ENCODE measurements around the gene MS4A1.
"Not testable (repeated sequence)": the region's sequence is repeated elsewhere in the genome, so short reads cannot be mapped to it uniquely, and the experiment has no call there.

Gene MS4A1

GRCh38 chr11:60455531-60456042 is at the start of gene MS4A1:
MS4A1 (plus strand) TSS chr11:60455847; CDS start chr11:60462375, 6,528 bp downstream.
- no peak for DNase-seq (ENCODE audit: low read depth)

GRCh38 chr11:60420015-60420414 is 35.6 kb upstream of the MS4A1 start:
- DNase-seq (ENCODE audit: low read depth) = no peak

- DNase-seq (ENCODE audit: low read depth) = no peak
Measured at GRCh38 chr11:60422609-60423008, 33.0 kb upstream of the MS4A1 start.

GRCh38 chr11:60428517-60428916 is 27.1 kb upstream of the MS4A1 start:
- no peak for DNase-seq (ENCODE audit: low read depth)

- DNase-seq (ENCODE audit: low read depth) = no peak
Measured at GRCh38 chr11:60429272-60429671, 26.4 kb upstream of the MS4A1 start, which contains the start of gene MS4A5. MS4A5 (plus strand) TSS chr11:60429572; CDS start chr11:60429675, 103 bp downstream.

DNA sequence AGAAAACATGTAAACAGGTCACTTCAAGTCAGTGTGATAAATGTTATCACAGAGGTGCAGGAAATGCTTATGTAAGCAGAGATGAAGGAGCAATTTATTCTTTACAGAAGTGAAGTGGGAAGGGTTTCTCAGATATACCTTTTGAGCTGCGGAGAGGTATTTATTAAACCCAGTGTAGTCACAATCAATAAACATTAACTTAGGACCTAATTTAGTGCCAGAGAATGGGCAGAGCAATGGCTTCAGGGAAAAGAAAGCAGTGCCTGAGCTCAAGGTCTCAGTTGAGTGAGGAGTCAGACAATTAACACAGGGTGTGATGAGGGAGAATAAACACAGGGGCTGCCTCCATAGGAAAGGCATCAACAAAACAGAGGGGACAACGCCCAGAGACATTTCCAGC is 24.4 kb upstream of the MS4A1 start:
- no peak for DNase-seq (ENCODE audit: low read depth)

- DNase-seq (ENCODE audit: low read depth) = no peak
Measured at GRCh38 chr11:60433401-60433800, 22.2 kb upstream of the MS4A1 start.

GRCh38 chr11:60447070-60447469 is 8.6 kb upstream of the MS4A1 start:
- no peak for DNase-seq (ENCODE audit: low read depth)

DNA sequence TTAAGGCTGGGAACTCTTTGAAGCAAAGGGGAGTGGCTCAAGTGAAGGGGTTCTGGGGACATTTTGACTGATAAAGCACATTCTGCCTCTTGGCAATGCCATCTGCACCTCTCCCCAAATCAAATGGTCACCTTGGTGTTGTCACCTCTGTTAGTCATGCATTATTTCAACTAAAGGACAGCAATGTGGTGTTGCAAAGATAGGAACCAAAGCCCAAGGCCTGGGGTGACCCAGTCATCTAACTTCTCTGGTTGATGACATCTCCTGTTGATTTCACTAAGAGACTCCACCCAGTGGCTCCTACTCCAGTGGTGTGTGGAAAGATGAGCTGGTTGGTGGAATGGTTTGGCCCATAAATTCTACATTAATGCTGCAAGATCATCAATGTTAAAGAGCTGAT is 7.8 kb upstream of the MS4A1 start:
- DNase-seq (ENCODE audit: low read depth) = no peak

DNA sequence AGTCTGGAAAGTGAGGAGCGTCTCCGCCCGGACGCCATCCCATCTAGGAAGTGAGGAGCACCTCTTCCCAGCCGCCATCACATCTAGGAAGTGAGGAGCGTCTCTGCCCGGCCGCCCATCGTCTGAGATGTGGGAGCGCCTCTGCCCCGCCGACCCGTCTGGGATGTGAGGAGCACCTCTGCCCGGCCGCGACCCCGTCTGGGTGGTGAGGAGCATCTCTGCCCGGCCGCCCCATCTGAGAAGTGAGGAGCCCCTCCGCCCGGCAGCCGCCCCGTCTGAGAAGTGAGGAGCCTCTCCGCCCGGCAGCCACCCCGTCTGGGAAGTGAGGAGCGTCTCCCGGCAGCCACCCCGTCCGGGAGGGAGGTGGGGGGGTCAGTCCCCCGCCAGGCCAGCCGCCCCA is 4.5 kb upstream of the MS4A1 start:
- not testable (repeated sequence) for DNase-seq (ENCODE audit: low read depth)

- DNase-seq (ENCODE audit: low read depth) = no peak
Measured at GRCh38 chr11:60454212-60454611, 1.4 kb upstream of the MS4A1 start.

DNA sequence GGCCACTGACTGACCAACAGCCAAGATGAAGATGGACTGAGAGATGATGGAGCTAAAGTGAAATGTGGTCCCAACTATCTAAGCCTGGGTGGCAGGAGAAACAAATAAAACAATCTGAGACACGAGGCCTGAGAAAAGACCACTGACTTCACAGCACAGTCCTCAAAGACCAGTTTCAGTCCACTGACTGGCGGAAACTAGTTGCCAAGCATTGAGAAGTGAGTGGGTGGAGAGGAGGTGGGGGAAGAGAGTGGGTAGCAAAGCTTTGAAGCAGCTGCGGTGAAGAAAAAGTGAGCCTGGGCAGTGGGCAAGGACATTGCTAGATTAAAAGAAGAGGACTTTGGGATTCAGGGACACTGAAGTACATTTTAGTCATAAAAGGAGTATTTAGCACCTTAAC is 1.9 kb downstream of the MS4A1 start:
- no peak for DNase-seq (ENCODE audit: low read depth)

DNA sequence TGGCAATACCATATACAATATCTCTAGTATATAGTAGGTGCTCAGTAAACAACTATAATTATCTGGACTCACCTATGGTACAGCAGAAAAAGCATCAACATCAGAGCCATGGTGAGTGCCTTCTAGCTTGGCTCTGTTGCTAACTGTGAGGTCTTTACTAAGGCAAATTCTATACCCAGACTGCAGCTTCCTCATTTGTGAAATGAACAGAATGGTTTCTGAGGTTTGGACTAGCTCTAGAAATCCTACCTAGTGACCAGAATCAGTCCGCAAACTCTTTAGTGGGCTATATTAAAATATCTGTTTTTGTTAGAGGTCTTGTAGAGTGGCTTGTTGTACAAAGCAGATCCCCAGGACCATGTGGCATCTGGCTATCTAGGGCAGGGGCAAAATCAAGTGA is 3.7 kb downstream of the MS4A1 start:
- no peak for DNase-seq (ENCODE audit: low read depth)

- no peak for DNase-seq (ENCODE audit: low read depth)
Measured at GRCh38 chr11:60468829-60469228, 13.2 kb downstream of the MS4A1 start.

DNA sequence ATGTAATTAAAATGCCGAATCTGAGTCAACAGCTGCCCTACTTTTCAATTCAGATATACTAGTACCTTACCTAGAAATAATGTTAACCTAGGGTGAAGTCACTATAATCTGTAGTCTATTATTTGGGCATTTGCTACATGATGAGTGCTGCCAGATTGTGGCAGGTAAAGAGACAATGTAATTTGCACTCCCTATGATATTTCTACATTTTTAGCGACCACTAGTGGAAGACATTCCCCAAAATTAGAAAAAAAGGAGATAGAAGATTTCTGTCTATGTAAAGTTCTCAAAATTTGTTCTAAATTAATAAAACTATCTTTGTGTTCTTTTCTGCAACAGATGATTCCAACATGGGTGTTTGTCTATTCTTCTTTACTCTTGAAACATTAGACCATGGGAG is 14.1 kb downstream of the MS4A1 start:
- DNase-seq (ENCODE audit: low read depth) = no peak

GRCh38 chr11:60477035-60477445 is 21.4 kb downstream of the MS4A1 start:
- DNase-seq (ENCODE audit: low read depth) = no peak

DNA sequence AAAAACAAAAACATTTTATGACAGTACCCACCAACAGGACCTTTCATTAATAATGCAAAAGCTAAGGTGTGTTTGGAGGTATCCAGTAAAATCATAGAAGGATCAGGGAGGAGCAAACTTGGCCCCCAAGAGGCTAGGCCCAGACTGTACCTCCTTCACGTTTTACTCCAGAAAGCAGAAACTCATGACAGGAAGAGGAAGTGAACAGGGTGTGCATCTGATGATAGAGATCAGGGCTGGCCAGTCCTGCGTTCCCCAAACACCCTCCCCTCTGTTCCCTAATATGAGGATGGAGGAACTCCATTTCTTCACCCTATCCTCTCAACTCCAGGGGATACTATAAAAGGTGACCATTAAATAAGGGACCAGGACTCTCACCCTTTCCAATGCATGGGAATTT is 26.7 kb downstream of the MS4A1 start:
- DNase-seq (ENCODE audit: low read depth) = no peak

- no peak for DNase-seq (ENCODE audit: low read depth)
Measured at GRCh38 chr11:60485987-60486386, 30.3 kb downstream of the MS4A1 start.

GRCh38 chr11:60492488-60493009 is 36.9 kb downstream of the MS4A1 start, which contains the start of gene MS4A12:
MS4A12 (plus strand) TSS chr11:60492778; CDS start chr11:60497319, 4,541 bp downstream.
- no peak for DNase-seq (ENCODE audit: low read depth)

DNA sequence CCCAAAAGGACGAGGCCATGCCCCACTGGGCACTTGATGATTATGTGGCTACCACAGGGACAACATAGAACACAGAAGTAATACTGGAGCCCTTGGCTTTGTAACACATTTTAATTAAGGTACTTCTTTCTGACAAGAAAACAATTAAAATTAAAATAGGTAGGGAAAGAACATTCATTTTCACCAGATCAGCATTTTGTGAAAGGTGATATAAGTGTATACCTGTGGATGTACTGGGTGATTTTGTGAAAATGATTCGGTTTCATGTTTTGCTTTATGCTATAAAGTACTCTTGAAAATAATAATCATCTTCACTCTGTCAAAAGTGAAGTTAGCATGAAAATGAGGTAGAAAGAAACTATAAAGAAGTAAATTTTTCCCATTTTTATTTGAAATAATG is 37.8 kb downstream of the MS4A1 start:
- DNase-seq (ENCODE audit: low read depth) = no peak

DNA sequence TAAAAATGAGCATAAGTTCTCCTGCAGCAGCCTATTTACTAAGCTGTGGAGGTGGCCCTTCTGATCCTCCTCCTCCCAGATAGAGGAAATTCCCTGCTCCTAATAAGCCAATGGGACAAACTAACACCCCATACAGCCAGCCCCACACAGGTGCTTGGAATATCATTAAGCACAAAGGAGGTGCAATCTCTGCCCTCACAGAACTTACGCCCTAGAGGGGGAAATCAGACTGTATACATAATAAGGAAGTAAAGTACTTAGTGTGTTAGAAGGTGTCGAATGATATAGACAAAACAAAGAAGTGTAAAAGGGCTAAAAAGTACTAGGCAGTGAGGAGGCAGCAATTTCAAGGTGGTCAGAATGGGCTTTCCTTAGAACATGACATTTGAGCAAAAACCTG is 42.8 kb downstream of the MS4A1 start:
- no peak for DNase-seq (ENCODE audit: low read depth)

DNA sequence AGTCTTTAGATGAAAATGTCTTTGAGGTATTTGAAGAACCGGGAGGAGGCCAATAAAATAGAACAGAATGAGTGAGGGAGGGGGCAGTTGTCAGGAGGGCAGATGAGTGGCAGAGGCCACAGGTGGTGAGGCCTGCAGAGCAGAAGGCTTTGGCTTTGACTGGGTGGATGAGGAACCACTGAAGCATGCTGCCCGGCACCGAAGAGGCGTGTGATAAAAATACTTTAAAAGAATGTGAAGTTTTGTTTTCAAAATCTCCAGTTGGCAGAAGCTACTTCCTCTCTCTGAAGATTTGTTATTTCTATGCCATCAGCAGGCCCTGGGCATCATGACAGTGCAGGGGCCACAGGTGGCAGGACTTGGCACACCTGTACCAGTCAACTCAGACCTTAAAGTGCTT is 43.2 kb downstream of the MS4A1 start:
- no peak for DNase-seq (ENCODE audit: low read depth)

- no peak for DNase-seq (ENCODE audit: low read depth)
Measured at GRCh38 chr11:60500276-60500910, 44.7 kb downstream of the MS4A1 start.

GRCh38 chr11:60502221-60502775 is 46.7 kb downstream of the MS4A1 start:
- no peak for DNase-seq (ENCODE audit: low read depth)
